HG03354 (cell line): ENCODE results near the gene ARSJ.

Source experiments
- ATAC-seq: cut with Tn5 transposase; IDR thresholded peaks from one replicate; pipeline ENCODE4 v1.9.1; 2021; ENCODE audit warnings: mild to moderate bottlenecking; ENCODE audit not compliant: unreplicated experiment, poor library complexity, severe bottlenecking

The ARSJ gene

DNA sequence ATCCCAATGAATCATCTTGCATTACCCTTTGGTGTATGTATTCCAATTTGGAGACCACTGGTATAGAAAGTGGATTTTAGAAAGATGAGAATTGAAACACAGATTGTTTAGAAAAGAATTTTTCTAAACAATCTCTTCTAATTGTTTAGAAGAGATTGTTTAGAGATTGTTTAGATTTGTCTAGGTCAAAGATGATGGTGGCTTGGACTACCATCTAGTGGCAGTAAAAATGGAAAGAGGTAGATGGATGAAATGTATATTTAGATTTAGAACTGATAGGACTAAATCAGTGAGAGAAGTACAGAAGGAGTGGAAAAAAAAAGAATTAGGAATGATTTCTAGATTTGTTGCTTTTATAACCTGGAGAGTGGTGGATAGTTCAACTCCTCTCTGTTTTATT, 70.6 kb downstream of the ARSJ start:
- ATAC-seq, result no peak

DNA sequence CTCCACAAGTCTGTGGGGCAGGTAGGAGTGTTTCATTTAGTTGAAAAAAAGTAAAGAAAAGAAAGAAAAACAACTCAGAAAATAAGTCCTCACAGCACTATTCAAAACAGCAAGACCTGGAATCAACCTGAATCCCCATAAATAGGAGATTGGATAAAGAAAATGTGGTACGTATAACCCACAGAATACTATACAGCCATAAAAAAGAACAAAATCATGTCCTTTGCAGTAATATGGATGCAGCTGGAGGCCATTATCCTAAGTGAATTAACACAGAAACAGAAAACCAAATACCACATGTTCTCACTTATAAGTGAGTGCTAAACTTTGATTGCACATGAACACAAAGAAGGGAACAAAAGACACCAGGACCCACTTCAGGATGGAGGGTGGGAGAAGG, 71.9 kb downstream of the ARSJ start:
- ATAC-seq, result no peak

DNA sequence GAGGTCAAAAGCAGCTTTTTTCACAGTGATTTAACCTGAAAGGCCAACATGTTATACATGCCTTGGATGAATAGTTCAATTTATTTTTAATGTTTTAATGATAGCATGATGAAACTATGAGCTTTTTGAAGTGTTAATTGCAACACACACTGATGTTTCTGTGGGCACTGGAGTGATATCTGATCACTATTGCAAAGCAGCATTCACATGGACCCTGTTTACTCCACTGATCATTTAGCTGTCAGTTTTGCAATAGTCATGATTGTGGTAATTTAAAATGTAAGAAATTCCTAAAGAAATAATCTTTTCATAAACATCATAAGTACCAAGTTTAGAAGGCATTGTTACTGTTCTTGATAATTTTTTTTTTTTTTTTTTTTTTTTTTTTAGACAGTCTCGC, 74.1 kb downstream of the ARSJ start:
- ATAC-seq, result no peak

DNA sequence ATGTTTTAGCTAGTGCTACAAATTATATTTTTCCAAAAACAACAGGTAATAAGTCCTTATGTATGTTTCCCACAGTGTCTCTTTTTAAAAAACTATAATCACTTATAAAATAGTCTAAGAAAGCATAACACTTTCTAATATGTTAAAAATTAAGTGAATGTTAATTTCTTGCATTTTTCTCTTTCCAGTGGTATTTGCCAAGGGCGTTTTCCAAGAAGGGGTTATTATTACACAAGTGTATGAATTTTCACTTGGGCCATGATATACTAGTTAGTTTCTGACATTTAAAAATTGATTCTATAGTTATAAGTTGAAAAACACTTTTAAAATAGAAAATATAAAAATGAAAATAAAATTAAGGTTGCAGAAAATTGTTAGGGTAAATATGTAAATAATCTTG, 74.6 kb downstream of the ARSJ start:
- ATAC-seq, result no peak

DNA sequence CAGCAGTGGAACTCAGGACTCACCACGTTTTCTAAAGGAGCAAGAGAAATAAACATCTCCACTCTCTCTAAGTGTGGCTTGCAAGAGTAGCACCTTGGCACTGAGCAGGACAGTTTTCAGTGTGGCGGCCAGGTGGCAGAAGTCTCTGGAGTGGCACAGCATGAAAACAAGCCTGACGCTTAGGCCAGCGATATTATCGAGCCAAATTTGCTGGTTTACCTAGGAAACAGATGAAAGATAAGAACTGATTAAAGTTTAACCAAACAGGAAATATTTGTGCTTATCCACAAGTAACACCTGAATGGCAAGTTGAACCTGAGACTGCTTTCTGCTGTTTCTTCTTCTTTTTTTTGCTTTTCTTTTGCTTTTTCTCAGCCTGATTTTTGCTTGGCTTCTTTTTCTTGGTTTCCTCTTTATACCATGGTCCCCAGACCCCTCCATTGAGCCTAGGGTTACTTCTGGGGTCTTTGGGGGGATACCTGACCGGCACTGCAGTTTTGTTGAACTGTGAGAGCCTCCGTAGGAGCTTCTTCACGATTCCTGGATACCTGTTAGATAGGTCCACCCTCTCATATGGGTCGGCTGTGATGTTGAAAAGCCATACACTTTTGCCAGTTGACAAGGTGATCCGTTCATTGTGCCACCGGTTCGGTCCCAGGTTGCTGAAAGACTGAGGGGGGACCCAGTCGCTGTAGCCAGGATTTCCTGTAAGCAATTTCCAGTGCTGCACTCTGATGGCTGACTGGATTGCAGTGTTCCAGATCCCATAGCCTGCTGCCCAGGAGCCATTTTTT, 77.3 kb downstream of the ARSJ start:
- peak; percentile 50 for ATAC-seq

DNA sequence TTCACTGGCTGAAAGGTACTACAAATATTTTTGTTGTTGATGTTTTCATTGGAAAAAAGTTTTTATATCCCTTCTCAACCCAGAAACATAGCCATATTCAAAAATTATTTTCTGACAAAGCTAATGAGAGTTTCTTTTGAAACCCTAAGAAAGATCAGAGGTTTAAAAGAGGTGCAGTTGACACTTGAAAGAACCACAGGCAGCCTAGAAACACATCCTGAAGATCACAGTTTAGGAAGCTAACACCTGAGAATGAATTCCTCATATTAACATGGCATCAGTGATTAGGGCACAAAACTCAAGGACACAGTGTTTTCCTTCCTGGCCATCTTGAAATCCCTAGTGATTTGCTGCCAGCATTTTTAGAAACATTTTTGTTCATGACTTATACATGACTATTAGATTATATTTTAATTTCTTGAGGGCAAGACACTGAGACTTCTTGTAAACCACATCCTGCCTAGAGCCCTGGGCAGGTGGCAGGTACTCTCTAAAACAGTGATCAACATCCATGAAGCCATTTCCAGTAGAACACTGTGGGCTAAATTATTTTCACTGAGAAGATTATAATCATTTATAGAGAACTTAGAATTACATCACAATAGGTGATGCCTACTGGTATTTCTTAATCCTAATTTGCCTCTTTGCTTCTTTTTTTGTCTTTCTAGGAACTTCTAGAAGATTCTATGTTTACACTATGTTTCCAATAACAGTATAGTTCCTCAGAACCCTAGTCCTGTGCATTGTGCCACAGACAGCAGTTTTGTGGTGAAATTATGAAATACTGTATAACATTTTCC, 80.0 kb downstream of the ARSJ start:
- peak; percentile 96 for ATAC-seq

DNA sequence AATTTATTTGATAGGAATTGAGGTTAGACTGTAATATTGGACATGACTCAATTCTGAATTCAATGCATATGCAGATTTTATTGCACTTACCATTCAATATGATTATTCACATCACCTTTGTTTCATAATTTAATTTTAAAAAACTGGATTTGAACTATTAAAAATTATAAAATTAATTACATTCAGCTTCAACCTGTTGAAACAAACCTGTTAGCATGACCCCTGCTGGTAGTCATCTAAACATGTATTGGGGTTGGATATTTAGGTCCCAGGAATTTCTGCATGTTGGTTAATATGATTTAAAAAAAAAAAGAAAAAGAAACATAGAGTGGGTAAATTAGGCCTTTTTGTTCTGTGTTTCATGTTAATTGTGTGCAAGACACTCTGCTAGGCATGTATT, 85.9 kb downstream of the ARSJ start:
- ATAC-seq, result no peak

DNA sequence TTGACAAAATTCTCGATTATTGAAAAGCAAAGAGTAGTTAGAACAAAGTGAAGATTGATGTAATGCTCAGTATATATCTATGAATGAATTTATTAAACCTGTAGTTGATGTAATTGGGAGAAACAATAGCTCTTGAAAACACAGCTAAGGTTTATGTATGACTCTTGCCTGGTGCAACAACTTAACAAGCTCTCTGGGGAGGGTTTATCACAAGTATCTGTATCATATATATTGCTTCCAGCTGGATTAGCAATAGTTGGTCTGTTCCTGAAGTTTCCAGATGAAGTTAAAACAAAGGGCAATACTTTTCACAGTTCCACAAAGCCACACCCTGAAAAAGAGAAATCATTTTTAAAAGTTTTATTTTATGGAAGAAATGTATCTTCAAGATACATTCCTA, 91.4 kb downstream of the ARSJ start:
- no peak for ATAC-seq

DNA sequence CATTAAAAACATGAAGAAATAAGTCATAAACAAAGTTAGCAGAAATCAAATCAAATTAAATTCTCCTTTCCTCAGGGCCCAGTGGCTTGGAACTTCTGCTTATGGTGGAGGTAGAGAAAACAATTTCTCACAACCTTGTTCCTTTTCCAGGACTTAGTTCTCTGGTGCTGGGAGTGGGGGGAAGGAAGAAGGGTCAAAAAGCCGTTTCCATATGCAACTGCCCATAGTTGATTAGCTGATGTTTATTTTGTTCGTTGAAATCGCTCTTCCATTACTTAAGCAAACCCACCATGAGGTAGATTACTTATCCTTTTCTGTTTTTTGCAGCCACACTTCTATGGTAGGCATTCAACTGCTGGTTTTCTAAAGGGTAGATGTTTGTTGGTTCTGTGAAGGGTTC, 94.2 kb downstream of the ARSJ start:
- ATAC-seq, result no peak

DNA sequence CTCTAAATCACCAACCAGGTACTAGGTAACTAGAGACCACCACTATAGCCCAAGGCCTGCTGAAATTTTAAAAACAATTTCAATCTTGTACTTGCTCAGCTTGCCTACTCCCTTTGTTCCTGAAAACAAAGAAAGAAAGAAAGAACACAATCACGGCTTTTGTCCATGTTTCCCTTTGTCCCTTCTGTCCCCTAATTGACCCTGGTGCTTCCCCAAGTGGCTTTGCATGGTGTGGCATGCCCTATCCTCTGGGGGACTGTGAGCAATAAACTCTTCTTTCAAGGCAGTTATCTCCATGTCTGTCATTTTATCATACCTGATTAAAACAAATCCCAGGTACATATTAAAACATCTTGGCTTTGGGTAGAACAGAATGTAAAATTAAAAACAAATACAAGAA, 94.8 kb downstream of the ARSJ start:
- no peak for ATAC-seq

DNA sequence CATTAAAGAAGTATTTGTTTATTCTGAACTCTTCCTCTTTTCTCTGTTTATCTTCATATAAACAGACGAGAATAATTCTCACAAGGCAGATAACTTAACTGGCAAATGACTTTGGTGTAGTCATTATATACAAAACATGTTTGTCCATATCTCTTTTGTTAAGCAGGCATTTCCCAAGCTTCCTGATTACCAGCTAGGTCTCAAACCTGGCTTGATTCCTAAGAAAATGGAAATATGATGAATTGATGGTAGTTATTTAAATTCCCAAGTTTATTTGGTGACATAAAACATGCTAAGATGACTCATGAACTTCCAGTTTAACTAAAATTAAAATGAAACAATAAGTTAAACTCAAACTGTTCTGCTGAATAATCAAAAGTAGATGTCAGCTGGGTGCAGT, 96.8 kb downstream of the ARSJ start:
- no peak for ATAC-seq

DNA sequence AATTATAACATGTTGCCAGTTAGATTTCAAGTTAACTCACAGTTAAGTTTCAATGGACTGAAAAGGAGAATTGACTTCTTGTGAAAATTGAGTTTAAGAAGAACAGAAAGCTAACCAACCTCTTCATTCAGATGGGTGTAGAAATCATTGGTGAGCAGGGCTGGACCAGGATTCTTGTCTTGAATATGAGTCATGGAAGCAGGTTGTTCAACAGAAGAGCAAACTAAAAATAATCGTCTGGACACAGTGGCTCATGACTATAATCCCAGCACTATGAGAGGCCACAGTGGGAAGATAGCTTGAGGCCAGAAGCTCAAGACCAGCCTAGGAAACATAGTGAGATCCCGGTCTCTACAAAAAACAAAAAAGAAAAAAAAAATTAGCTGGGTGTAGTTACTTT, 98.2 kb downstream of the ARSJ start:
- no peak for ATAC-seq

DNA sequence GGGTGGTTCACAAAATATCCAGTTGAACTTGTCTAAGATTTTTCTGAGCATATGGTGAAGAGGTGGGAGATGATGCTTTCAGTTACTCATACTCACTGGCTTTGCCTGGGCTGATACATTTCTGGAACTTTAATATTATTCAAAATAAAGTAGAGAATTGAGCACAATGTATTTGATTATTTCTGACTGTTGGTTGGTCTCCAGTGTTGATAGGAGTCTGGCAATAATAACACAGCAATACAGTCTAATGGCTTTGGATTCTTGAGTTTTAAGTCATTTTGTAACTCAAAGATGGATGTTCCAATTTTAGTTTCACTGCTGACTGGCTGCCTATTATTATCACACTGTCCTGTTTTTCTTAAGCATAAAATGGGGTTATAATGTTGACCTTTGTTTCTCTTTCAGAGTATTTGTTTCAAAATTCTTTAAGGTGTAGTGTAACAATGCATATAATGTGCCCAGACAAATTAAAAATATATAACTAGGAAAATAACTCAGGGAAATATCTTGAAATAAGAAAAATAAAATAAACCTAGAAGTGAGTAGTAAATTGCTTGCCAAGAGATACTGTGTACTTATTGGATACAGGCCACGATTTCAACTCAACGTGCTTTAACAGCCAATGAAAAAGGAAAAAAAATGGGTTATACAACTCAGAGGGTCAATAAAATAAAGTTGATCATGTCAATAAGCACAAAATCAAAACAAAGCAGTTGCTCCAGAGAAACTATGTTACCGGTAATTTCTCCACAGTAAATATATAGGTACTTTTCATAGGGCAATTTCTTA, 99.0 kb downstream of the ARSJ start:
- no peak for ATAC-seq

DNA sequence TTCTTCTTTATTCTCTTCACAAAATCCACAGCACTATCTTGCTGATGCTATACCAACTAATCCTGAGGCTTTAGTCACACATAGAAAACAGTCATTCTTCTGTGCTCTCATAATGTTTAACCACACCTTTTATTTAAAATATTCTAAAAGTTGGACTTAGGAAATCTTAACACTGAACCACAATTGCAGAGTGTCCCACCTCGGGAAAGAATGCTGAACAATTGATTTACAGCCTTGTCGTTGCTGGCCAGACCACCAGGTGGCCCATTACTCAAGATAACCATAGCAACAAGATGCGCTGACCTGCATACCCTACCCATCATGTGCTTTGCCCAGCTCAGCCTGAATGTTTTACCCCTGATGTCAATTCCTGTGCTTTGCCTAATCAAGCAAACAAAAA, 100.8 kb downstream of the ARSJ start:
- ATAC-seq, result no peak

DNA sequence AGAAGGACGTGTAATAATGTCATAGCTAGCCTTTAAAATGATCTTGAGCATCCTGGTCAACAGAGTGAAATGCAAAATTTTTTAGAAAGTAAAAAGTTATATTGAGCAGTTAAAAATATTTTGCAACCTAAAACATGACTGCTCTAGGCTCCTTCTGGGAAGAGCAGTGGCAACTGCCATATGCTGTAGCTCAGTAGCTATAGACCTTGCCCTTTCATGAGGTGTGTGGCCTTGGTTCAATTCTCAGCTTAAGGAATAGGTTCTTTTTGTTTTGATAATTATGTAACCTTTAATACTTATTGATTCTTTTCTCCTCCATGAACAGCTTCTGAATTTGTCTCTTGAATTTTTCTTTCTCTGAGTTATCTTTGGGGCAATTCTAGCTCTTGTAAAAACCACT, 105.0 kb downstream of the ARSJ start:
- ATAC-seq, result no peak

DNA sequence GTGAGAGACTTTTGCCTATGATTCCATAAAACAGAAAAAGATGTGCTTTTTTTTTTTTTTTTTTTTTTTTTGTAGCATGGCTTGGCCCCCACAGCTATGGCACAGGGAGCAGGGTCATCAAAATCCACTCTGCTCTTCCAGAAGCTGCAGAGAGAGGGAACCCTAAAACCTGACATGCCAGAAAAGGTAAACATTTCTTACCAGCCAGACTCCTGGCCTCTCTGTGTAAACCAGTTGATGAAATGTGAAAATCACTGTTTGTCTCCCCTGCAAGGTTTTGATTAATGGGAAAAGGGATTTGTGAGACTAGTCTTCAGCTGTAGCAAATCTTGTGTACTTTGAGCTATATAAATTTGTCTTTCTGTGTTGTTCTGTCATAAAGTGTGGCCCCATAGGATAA, 105.9 kb downstream of the ARSJ start:
- no peak for ATAC-seq

DNA sequence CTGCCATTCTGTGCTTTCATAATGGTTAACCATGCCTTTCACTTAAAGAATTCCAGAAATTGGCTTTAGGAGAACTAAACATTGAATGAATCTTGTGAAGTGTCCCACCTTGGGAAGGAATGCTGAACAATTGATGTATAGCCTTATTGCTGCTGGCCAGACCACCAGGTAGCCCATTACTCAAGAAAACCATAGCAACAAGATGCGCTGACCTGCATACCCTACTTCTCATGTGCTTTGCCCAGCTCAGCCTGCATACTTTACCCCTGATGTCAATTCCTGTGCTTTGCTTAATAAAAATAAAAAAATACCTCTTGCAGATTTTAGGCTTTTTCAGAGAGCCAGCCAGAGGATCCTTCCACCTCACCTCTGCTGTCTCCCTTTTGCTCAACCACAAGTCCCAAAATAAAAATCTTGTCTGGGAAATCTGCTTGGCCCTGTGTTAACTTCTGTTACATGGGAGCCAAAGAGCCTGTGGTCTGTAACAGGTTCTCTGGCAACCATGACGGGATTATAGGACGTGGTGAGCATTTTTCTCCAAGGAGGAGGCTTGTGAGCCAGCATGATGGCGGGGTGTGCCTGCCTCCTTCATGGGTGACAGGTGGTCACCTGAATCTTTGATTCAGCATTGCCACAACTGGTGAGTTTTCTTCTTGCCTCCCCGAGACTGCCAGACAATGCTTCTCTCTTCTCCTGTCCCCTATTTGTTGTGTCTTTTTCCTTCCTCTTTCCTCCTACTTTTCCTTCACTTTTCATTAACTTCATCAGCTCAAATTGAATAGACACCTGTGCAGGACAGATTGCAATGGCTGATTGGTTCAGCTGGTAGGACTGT, 106.8 kb downstream of the ARSJ start:
- ATAC-seq, result no peak

DNA sequence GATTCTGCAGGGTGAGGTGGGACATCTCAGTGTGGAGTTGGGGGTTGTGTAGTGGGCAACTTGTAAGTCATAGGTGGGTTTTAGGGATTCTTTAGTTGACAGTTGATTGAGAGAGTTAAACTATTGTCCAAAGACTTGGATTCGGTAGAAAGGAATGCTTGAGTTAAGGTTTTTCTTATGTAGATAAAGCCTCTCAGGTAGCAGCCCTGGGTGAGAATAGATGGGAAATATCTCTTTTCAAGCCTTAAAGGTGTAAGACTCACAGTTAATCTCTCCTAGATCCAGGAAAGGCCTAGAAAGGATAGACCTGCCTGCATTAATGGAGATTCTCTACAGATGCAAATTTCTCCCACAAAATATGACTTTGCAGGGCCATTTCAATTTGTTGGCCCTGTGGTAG, 108.4 kb downstream of the ARSJ start:
- ATAC-seq, result no peak

DNA sequence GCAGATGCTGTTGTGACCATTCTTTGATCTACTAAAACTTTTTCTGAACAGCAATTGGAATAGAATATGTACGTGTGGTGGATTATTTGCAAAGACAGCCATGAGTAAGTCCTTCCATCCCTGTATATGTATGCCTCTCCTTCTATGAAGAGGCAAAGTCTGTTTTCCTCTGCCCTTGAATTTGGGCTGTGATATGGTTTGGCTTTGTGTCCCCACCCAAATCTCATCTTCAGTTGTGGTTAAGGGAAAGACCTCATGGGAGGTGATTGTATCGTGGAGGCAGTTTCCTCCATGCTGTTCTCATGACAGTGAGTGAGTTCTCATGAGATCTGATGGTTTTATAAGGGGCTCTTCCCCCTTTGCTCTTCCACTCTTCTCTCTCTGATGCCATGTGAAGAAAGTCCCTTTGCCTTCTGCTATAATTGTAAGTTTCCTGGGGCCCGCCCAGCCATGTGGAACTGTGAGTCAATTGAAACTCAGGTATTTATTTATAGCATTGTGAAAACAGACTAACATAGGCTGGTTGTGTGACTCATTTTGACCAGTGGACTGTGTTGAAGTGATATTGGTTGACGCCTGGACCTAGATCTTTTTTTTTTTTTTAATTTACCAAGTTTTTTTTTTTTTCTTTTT, 109.6 kb downstream of the ARSJ start:
- peak; percentile 96 for ATAC-seq
